Stomach (tissue), 4 donors: Measurements from ENCODE around the gene DDX6.

Experiments used
- EP300 ChIP-seq: sonication (generic); formaldehyde crosslinking; IDR thresholded peaks from one replicate; pipeline ENCODE4 v1.6.1; 2017; ENCODE audit warnings: antibody characterized with exemption
- POLR2A ChIP-seq, 4 donors: fragments of 450-650 bp; IDR thresholded peaks; one replicate each; pipeline ENCODE4 v1.6.1; 2016; ENCODE audit warnings: antibody characterized with exemption in 4 of 4, control low read depth in 2 of 4, mild to moderate bottlenecking in 1 of 4, moderate library complexity in 1 of 4
- POLR2AphosphoS5 ChIP-seq, 3 donors: sonication (generic); formaldehyde crosslinking; IDR thresholded peaks; one replicate each; pipeline ENCODE4 v1.6.1; 2016; ENCODE audit warnings: antibody characterized with exemption in 3 of 3
- TF ChIP-seq, protein P1 (sequence below), 7 experiments: fragments of 450-650 bp in 4 of 7; fragments of 200-600 bp in 3 of 7; sonication (generic) in 3 of 7; IDR thresholded peaks; one replicate each; pipeline ENCODE4 v1.5.1; 2016 to 2019; ENCODE audit warnings: antibody characterized with exemption in 7 of 7, control low read depth in 2 of 7, mild to moderate bottlenecking in 1 of 7

- TF ChIP-seq, protein P1, sequence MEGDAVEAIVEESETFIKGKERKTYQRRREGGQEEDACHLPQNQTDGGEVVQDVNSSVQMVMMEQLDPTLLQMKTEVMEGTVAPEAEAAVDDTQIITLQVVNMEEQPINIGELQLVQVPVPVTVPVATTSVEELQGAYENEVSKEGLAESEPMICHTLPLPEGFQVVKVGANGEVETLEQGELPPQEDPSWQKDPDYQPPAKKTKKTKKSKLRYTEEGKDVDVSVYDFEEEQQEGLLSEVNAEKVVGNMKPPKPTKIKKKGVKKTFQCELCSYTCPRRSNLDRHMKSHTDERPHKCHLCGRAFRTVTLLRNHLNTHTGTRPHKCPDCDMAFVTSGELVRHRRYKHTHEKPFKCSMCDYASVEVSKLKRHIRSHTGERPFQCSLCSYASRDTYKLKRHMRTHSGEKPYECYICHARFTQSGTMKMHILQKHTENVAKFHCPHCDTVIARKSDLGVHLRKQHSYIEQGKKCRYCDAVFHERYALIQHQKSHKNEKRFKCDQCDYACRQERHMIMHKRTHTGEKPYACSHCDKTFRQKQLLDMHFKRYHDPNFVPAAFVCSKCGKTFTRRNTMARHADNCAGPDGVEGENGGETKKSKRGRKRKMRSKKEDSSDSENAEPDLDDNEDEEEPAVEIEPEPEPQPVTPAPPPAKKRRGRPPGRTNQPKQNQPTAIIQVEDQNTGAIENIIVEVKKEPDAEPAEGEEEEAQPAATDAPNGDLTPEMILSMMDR (IDR thresholded peaks at IDR 0.05): no peak
- TF ChIP-seq POLR2A (IDR thresholded peaks at IDR 0.05): no peak
- TF ChIP-seq EP300: no peak
- no peak for TF ChIP-seq POLR2AphosphoS5 (IDR thresholded peaks at IDR 0.05)
Observed at GRCh38 chr11:118706546-118706825, 84.5 kb downstream of the DDX6 start.
